Caco-2 (cell line): ENCODE data around the gene TREML1. TPM values are rescaled to one million over a fixed set of nuclear protein-coding genes. Genes with fewer than 3 reads are reported as not detected.

Experiments used
- BruUV-seq: library from RNA; stranded (reverse); fragments of 400-500 nt; replicated peaks from 2 replicates; lab custom pipeline; 2021; lab: Mats Ljungman, UMichigan
- CTCF ChIA-PET: fragments of 300-600 bp; sonication (Branson Sonifier 250); formaldehyde crosslinking; loops from one replicate; lab custom pipeline; 2022; ENCODE audit warnings: antibody characterized with exemption; lab: Charles Lee
- POLR2A ChIA-PET: fragments of 300-600 bp; sonication (Branson Sonifier 250); formaldehyde crosslinking; loops from one replicate; lab custom pipeline; 2022; ENCODE audit warnings: antibody characterized with exemption; lab: Charles Lee
- DNase-seq, 2 experiments: peaks; one replicate each; pipeline versions ENCODE4 v3.0.0 to v3.0.0-alpha.2; 2020 to 2022
- H3K27me3 ChIP-seq: replicated peaks from 2 replicates; pipeline ENCODE4 v1.6.0; 2011; ENCODE audit warnings: low read length; ENCODE audit not compliant: control insufficient read depth, insufficient read depth
- H3K36me3 ChIP-seq: 2 replicates; pipeline ENCODE4 v1.5.1; 2011; ENCODE audit warnings: low read length; ENCODE audit not compliant: control insufficient read depth, insufficient read depth
- H3K4me1 ChIP-seq: fragments of 250-450 bp; sonication (Bioruptor Pico); 2 replicates; pipeline ENCODE4 v1.5.1; 2020; ENCODE audit warnings: mild to moderate bottlenecking
- H3K4me3 ChIP-seq: 2 replicates; pipeline ENCODE4 v1.5.1; 2011; ENCODE audit warnings: low read depth, mild to moderate bottlenecking, control low read depth, low read length
- H3K9me3 ChIP-seq: fragments of 250-450 bp; sonication (Bioruptor Pico); 2 replicates; pipeline ENCODE4 v1.5.1; 2020; ENCODE audit warnings: mild to moderate bottlenecking, moderate library complexity
- H3K27ac Mint-ChIP-seq: one replicate; pipeline ENCODE4 v1.8.0; 2022; ENCODE audit warnings: mixed read lengths; ENCODE audit not compliant: unreplicated experiment
- H3K27me3 Mint-ChIP-seq: one replicate; pipeline ENCODE4 v1.8.0; 2022; ENCODE audit warnings: mixed read lengths; ENCODE audit not compliant: insufficient read depth, unreplicated experiment
- H3K36me3 Mint-ChIP-seq: one replicate; pipeline ENCODE4 v1.8.0; 2022; ENCODE audit warnings: mild to moderate bottlenecking, mixed read lengths; ENCODE audit not compliant: insufficient read depth, unreplicated experiment
- H3K4me1 Mint-ChIP-seq: one replicate; pipeline ENCODE4 v1.8.0; 2022; ENCODE audit warnings: low read depth, mixed read lengths; ENCODE audit not compliant: unreplicated experiment
- H3K4me3 Mint-ChIP-seq: one replicate; pipeline ENCODE4 v1.8.0; 2022; ENCODE audit warnings: mild to moderate bottlenecking, moderate library complexity, mixed read lengths; ENCODE audit not compliant: unreplicated experiment
- H3K9me3 Mint-ChIP-seq: one replicate; pipeline ENCODE4 v1.8.0; 2022; ENCODE audit warnings: mixed read lengths; ENCODE audit not compliant: unreplicated experiment
- CTCF ChIP-seq, 2 experiments: fragments of 200-600 bp in 1 of 2; IDR thresholded peaks; 1 replicate in 1 of 2; 2 replicates in 1 of 2; pipeline versions ENCODE4 v1.5.1 to v1.8.0; 2011 to 2022; ENCODE audit warnings: antibody characterized with exemption in 1 of 2, control low read depth in 1 of 2, inconsistent platforms in 1 of 2, low read depth in 1 of 2, low read length in 1 of 2, mild to moderate bottlenecking in 1 of 2, moderate library complexity in 1 of 2; ENCODE audit not compliant: insufficient read depth in 1 of 2, severe bottlenecking in 1 of 2, unreplicated experiment in 1 of 2
- intact Hi-C: fragments of 100-400 bp; cut with micrococcal nuclease; formaldehyde crosslinking; loops from one replicate; pipeline ENCODE4 v1.10.0; 2022; ENCODE audit not compliant: unreplicated experiment
- total RNA-seq: library from RNA; stranded (reverse); gene quantifications from 2 replicates; pipeline ENCODE4 v1.2.3, GENCODE V29; 2022

Gene TREML1
- total RNA-seq, 1 experiment from 2014 or later, result not detected

GRCh38 chr6:41161851-41162552 is 7.9 kb upstream of the TREML1 start:
- no TSS peak for BruUV-seq
- H3K4me1 ChIP-seq, result no peaks in the 10 kb centered on the region
- no peak overlapping the region for H3K4me3 ChIP-seq
- H3K27me3 ChIP-seq, result no peaks in the 10 kb centered on the region
- Mint-ChIP-seq H3K27ac (no peak overlapping the region), H3K4me3 (no peak overlapping the region), H3K4me1 (no peaks in the 10 kb centered on the region), H3K9me3 (no peaks in the 10 kb centered on the region), H3K27me3 (peaks cover 4% of the 10 kb centered on the region), H3K36me3 (no peaks in the 10 kb centered on the region)
- H3K36me3 ChIP-seq, result no peaks in the 10 kb centered on the region
- no peaks in the 10 kb centered on the region for H3K9me3 ChIP-seq
- no peak for DNase-seq
- POLR2A ChIA-PET, result no interaction called here
- CTCF ChIA-PET, result no interaction called here
- intact Hi-C loops, result no loop called here
- no peak for TF ChIP-seq CTCF (IDR thresholded peaks at IDR 0.05; ENCODE audit: insufficient read depth in 1 of 2, low read depth in 1 of 2, low read length in 1 of 2, severe bottlenecking in 1 of 2, unreplicated experiment in 1 of 2)

- no peak for TF ChIP-seq CTCF (IDR thresholded peaks at IDR 0.05; ENCODE audit: insufficient read depth in 1 of 2, low read depth in 1 of 2, low read length in 1 of 2, severe bottlenecking in 1 of 2, unreplicated experiment in 1 of 2)
- H3K4me1 ChIP-seq, result no peaks in the 10 kb centered on the region
- no TSS peak for BruUV-seq
- no peak for DNase-seq
- no peak overlapping the region for H3K27ac Mint-ChIP-seq
- intact Hi-C loops, result no loop called here
- H3K9me3 Mint-ChIP-seq, result no peaks in the 10 kb centered on the region
- no peak overlapping the region for H3K4me3 ChIP-seq
- H3K4me3 Mint-ChIP-seq, result no peak overlapping the region
- H3K36me3 ChIP-seq, result no peaks in the 10 kb centered on the region
- POLR2A ChIA-PET, result no interaction called here
- H3K4me1 Mint-ChIP-seq, result no peaks in the 10 kb centered on the region
- no peaks in the 10 kb centered on the region for H3K9me3 ChIP-seq
- no peaks in the 10 kb centered on the region for H3K36me3 Mint-ChIP-seq
- H3K27me3 Mint-ChIP-seq, result no peaks in the 10 kb centered on the region
- no peaks in the 10 kb centered on the region for H3K27me3 ChIP-seq
- CTCF ChIA-PET, result no interaction called here
Measured at GRCh38 chr6:41161380-41161779, 7.2 kb upstream of the TREML1 start.

GRCh38 chr6:41160933-41161332 is 6.8 kb upstream of the TREML1 start:
- intact Hi-C loops, result no loop called here
- H3K9me3 ChIP-seq, result no peaks in the 10 kb centered on the region
- BruUV-seq, result no TSS peak

More at GRCh38 chr6:41160933-41161332, 6.8 kb upstream of the TREML1 start:
- Mint-ChIP-seq H3K27ac (no peak overlapping the region), H3K4me3 (no peak overlapping the region), H3K27me3 (no peaks in the 10 kb centered on the region), H3K36me3 (no peaks in the 10 kb centered on the region), H3K4me1 (peaks cover under 1% of the 10 kb centered on the region), H3K9me3 (no peaks in the 10 kb centered on the region)
- TF ChIP-seq CTCF (IDR thresholded peaks at IDR 0.05; ENCODE audit: insufficient read depth in 1 of 2, low read depth in 1 of 2, low read length in 1 of 2, severe bottlenecking in 1 of 2, unreplicated experiment in 1 of 2), result no peak
- ChIA-PET POLR2A (no interaction called here), CTCF (no interaction called here)
- H3K36me3 ChIP-seq, result no peaks in the 10 kb centered on the region
- H3K4me1 ChIP-seq, result peaks cover under 1% of the 10 kb centered on the region; the same call in 1 of the 2 replicates
- no peaks in the 10 kb centered on the region for H3K27me3 ChIP-seq
- no peak for DNase-seq
- H3K4me3 ChIP-seq, result no peak overlapping the region
